ENCODE measurements around the gene DERA. TPM values are rescaled to one million over a fixed set of nuclear protein-coding genes. Genes with fewer than 3 reads are reported as not detected.
"Not testable (repeated sequence)": the region's sequence is repeated elsewhere in the genome, so short reads cannot be mapped to it uniquely, and the experiment has no call there.

DERA gene
- total and polyA plus RNA-seq, 2 donors from 2014 or later, result 40.2 to 59.5 TPM

DNA sequence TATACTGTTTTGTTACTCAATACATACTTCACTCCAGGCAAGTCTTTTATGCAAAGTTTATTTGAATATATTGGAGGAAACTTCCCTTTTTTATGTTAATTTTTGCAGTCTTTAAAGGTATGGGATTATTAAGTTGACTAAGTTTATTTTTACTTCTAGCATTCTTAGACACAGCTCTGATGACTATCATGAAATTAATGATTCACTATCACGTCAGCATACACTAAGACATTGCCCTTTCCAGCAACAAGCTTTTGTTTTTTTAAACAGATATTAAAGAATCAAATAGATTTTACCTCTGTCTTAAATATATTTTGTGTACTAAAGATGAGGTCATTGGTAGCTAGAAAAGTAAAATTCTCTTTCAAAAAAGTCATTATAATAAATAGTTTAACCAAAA lies 52.1 kb downstream of the DERA start:
- FAIRE-seq, result peak; percentile 71
- TF ChIP-seq, protein P1, sequence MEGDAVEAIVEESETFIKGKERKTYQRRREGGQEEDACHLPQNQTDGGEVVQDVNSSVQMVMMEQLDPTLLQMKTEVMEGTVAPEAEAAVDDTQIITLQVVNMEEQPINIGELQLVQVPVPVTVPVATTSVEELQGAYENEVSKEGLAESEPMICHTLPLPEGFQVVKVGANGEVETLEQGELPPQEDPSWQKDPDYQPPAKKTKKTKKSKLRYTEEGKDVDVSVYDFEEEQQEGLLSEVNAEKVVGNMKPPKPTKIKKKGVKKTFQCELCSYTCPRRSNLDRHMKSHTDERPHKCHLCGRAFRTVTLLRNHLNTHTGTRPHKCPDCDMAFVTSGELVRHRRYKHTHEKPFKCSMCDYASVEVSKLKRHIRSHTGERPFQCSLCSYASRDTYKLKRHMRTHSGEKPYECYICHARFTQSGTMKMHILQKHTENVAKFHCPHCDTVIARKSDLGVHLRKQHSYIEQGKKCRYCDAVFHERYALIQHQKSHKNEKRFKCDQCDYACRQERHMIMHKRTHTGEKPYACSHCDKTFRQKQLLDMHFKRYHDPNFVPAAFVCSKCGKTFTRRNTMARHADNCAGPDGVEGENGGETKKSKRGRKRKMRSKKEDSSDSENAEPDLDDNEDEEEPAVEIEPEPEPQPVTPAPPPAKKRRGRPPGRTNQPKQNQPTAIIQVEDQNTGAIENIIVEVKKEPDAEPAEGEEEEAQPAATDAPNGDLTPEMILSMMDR (IDR thresholded peaks at IDR 0.05; ENCODE audit: borderline replicate concordance, extremely low read depth, insufficient read depth), result no peak
- H3K4me1 ChIP-seq (ENCODE audit: control insufficient read depth in 2 of 3, insufficient read depth in 2 of 3, low read depth in 1 of 3, low read length in 3 of 3), result peaks cover 0 to 6% (median 0%) of the 10 kb centered on the region in 3 donors
- H3K27ac ChIP-seq (ENCODE audit: low read depth in 2 of 2, low read length in 2 of 2), result peak overlapping the region in 1 of 2 donors; percentile 23
- H3K9me3 ChIP-seq (ENCODE audit: control insufficient read depth in 2 of 3, insufficient read depth in 1 of 3, low read length in 3 of 3), result no peaks in the 10 kb centered on the region
- intact Hi-C loops (cut with DNase I), result no loop called here
- no peaks in the 10 kb centered on the region for H3K27me3 ChIP-seq (ENCODE audit: control insufficient read depth, insufficient read depth, low read length)
- H3K36me3 ChIP-seq (ENCODE audit: control insufficient read depth in 2 of 3, insufficient read depth in 3 of 3, low read length in 3 of 3), result peaks cover 0 to 14% (median 4%) of the 10 kb centered on the region in 3 donors
- no peak overlapping the region for H3K4me3 ChIP-seq (ENCODE audit: low read length in 3 of 3)
- DNase-seq, result no peak
- H3K9ac ChIP-seq (ENCODE audit: low read length in 3 of 3), result no peak overlapping the region

GRCh38 chr12:15966426-15966825 lies 55.3 kb downstream of the DERA start:
- intact Hi-C loops (cut with DNase I), result no loop called here
- Histone ChIP-seq H3K9me3 (ENCODE audit: control insufficient read depth in 2 of 3, insufficient read depth in 1 of 3, low read length in 3 of 3) (no peaks in the 10 kb centered on the region), H3K27ac (ENCODE audit: low read depth in 2 of 2, low read length in 2 of 2) (no peak overlapping the region), H3K27me3 (ENCODE audit: control insufficient read depth, insufficient read depth, low read length) (no peaks in the 10 kb centered on the region), H3K4me1 (ENCODE audit: control insufficient read depth in 2 of 3, insufficient read depth in 2 of 3, low read depth in 1 of 3, low read length in 3 of 3) (peaks cover 0 to 6% (median 0%) of the 10 kb centered on the region in 3 donors), H3K36me3 (ENCODE audit: control insufficient read depth in 2 of 3, insufficient read depth in 3 of 3, low read length in 3 of 3) (peaks cover 0 to 11% (median 4%) of the 10 kb centered on the region in 3 donors), H3K4me3 (ENCODE audit: low read length in 3 of 3) (no peak overlapping the region), H3K9ac (ENCODE audit: low read length in 3 of 3) (no peak overlapping the region)
- TF ChIP-seq, protein P1 (IDR thresholded peaks at IDR 0.05; ENCODE audit: borderline replicate concordance, extremely low read depth, insufficient read depth), result no peak
- FAIRE-seq (no peak), DNase-seq (no peak)

- H3K27ac ChIP-seq (ENCODE audit: low read depth in 2 of 2, low read length in 2 of 2); H3K4me3 ChIP-seq (ENCODE audit: low read length in 3 of 3); intact Hi-C loops (cut with DNase I); H3K9me3 ChIP-seq (ENCODE audit: control insufficient read depth in 2 of 3, insufficient read depth in 1 of 3, low read length in 3 of 3); H3K4me1 ChIP-seq (ENCODE audit: control insufficient read depth in 2 of 3, insufficient read depth in 2 of 3, low read depth in 1 of 3, low read length in 3 of 3); DNase-seq; FAIRE-seq; H3K9ac ChIP-seq (ENCODE audit: low read length in 3 of 3); H3K27me3 ChIP-seq (ENCODE audit: control insufficient read depth, insufficient read depth, low read length): not testable (repeated sequence)
- peaks cover 0 to 11% (median 4%) of the 10 kb centered on the region in 3 donors for H3K36me3 ChIP-seq (ENCODE audit: control insufficient read depth in 2 of 3, insufficient read depth in 3 of 3, low read length in 3 of 3)
These were observed 55.9 kb downstream of the DERA start for GRCh38 chr12:15967053-15967452.

GRCh38 chr12:15971211-15971610 lies 60.1 kb downstream of the DERA start:
- Histone ChIP-seq H3K27me3 (ENCODE audit: control insufficient read depth, insufficient read depth, low read length) (no peaks in the 10 kb centered on the region), H3K9me3 (ENCODE audit: control insufficient read depth in 2 of 3, insufficient read depth in 1 of 3, low read length in 3 of 3) (no peaks in the 10 kb centered on the region), H3K36me3 (ENCODE audit: control insufficient read depth in 2 of 3, insufficient read depth in 3 of 3, low read length in 3 of 3) (peaks cover 0 to 6% (median 0%) of the 10 kb centered on the region in 3 donors), H3K4me1 (ENCODE audit: control insufficient read depth in 2 of 3, insufficient read depth in 2 of 3, low read depth in 1 of 3, low read length in 3 of 3) (no peaks in the 10 kb centered on the region), H3K4me3 (ENCODE audit: low read length in 3 of 3) (no peak overlapping the region), H3K9ac (ENCODE audit: low read length in 3 of 3) (no peak overlapping the region), H3K27ac (ENCODE audit: low read depth in 2 of 2, low read length in 2 of 2) (no peak overlapping the region)
- FAIRE-seq (no peak), DNase-seq (no peak)
- TF ChIP-seq, protein P1 (IDR thresholded peaks at IDR 0.05; ENCODE audit: borderline replicate concordance, extremely low read depth, insufficient read depth), result no peak
- intact Hi-C loops (cut with DNase I), result no loop called here

All from kidney (tissue), 14 donors.